ENCODE measurements around the gene COPZ1. TPM values are rescaled to one million over a fixed set of nuclear protein-coding genes. Genes with fewer than 3 reads are reported as not detected.
A peak's percentile ranks its signal among the peaks of the same experiment; 100 is the strongest.

The COPZ1 gene
- polyA plus RNA-seq, 1 donor from 2014 or later, result 135 TPM

DNA sequence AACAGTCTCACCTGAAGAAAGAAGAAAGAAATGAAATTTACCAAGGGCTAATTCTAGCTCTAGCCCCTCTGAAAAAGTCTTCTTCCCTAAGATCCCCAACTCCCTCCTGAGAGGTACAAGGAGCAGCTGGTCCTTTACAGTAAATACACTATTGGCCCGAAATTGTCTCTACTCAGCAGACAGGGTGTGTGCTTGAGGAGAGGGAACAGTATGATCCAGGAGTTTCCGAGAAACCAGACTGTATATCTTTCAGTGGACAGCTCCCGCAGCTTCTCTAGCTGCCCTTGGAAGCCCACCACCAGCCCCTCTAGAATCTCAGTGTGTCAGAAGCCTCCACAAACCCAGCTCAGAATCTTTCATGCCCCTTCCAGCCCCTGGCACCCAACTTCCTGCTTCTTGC, 31.3 kb downstream of the COPZ1 start:
- Mint-ChIP-seq H3K27me3 (no peaks in the 10 kb centered on the region), H3K4me1 (peaks cover 0 to 3% (median 1%) of the 10 kb centered on the region in 3 donors), H3K4me3 (peak overlapping the region in 1 of 4 donors; percentile 13)

DNA sequence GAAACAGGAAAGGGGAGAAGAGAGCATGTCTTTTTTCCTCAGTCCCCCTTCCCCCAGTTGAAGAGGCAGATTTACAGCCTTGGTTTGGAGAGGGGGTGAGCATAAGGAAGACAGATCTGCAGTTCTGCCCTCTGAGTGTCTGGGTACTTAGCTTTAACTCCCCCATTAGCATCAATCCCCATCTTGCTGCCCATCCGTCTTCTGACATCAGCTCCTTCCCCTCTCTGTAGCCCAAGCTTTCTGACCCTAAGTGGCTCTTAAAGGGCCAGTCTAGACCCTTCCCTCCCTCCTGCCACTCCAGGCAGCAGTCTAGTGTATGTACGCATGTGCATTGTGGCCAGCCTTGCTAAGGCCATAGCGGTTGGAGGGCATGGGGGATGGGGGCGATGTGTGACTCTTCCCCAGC, 32.0 kb downstream of the COPZ1 start:
- H3K27me3 Mint-ChIP-seq, result no peaks in the 10 kb centered on the region
- H3K27ac Mint-ChIP-seq, result no peak overlapping the region
- H3K4me3 Mint-ChIP-seq, result peak overlapping the region in 1 of 4 donors; percentile 13
- H3K4me1 Mint-ChIP-seq, result peaks cover 0 to 3% (median 1%) of the 10 kb centered on the region in 3 donors
- H3K36me3 Mint-ChIP-seq, result no peaks in the 10 kb centered on the region
- no peaks in the 10 kb centered on the region for H3K9me3 Mint-ChIP-seq

More for the DNA sequence above, 31.3 kb downstream of the COPZ1 start:
- H3K9me3 Mint-ChIP-seq, result no peaks in the 10 kb centered on the region
- no peak overlapping the region for H3K27ac Mint-ChIP-seq
- H3K36me3 Mint-ChIP-seq, result no peaks in the 10 kb centered on the region

- Mint-ChIP-seq H3K4me1 (peaks cover 0 to 3% (median 1%) of the 10 kb centered on the region in 3 donors), H3K4me3 (no peak overlapping the region), H3K9me3 (no peaks in the 10 kb centered on the region), H3K36me3 (no peaks in the 10 kb centered on the region), H3K27ac (no peak overlapping the region), H3K27me3 (no peaks in the 10 kb centered on the region)
Observed at GRCh38 chr12:54357506-54358190, 32.7 kb downstream of the COPZ1 start.

DNA sequence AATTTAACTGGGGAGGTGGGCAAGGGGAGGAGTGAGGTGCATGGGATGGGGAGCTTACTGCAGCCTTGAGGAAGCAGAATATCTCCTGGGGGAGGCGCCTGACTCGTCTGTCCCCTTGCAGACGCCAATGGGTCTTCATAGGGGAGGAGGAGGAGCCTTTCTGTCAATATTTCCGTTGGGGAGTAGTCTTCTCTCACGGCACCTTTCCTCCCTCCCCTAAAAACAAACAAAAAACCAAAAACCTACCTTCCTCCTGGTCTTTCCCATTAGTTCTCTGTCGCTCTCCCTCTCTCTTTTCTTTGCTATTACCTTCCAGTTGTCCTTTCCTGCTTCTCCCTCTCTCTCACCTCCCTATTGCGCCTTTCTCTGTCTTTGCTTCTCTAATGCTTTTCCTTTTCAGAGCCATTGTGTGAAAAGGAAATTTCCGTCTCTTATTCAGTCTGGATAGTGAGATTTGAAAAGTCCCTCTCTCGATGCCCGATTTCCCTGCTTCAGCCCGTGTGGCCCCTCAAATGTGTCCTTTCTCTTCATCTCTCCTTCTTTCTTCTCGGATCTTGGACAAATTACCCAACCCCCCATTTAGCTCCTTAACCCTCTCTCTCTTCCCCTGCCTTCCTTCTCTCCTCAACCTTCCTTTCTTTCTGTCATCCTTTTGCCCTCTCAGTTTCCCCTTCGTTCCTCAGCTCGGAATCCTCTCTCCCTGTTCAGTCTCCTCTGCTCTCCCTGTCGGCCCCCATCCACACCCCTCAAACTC, 33.4 kb downstream of the COPZ1 start:
- H3K36me3 Mint-ChIP-seq, result no peaks in the 10 kb centered on the region
- no peaks in the 10 kb centered on the region for H3K27me3 Mint-ChIP-seq
- H3K9me3 Mint-ChIP-seq, result no peaks in the 10 kb centered on the region
- H3K4me3 Mint-ChIP-seq, result no peak overlapping the region
- H3K27ac Mint-ChIP-seq, result no peak overlapping the region
- H3K4me1 Mint-ChIP-seq, result peaks cover 0 to 3% (median 1%) of the 10 kb centered on the region in 3 donors

- Mint-ChIP-seq H3K27me3 (no peaks in the 10 kb centered on the region), H3K9me3 (no peaks in the 10 kb centered on the region), H3K4me1 (peaks cover under 1 to 3% (median 1%) of the 10 kb centered on the region in 3 donors), H3K27ac (no peak overlapping the region), H3K36me3 (no peaks in the 10 kb centered on the region), H3K4me3 (no peak overlapping the region)
Observed at GRCh38 chr12:54358945-54359761, 34.2 kb downstream of the COPZ1 start.

DNA sequence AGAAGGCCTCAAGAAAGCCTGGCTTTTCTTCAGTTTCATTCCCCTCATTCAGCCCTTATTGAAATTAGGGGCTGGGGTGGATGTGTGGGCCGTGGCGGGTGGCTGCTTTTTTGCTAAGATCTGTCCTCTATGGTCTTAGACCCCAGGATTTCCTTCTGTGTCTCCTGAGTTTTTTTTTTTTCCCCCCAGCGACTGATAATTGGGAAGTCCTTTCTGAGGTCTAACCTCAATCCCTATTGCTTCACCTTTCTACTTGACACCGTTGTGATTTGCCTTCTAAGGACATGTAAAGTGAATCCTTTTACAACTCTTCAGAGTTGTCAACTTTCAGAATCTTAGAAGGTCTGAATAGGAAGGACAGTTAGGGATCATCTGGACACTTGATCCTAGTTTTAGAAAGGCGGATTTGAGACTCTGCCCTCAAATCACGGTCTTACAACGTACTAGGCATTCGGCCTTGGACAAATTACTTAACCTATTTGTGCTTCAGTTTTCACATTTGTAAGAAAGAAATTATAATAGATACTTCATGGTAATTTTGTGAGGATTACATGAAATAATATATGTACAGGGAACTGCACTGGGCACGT, 34.9 kb downstream of the COPZ1 start:
- Mint-ChIP-seq H3K4me1 (peaks cover 6 to 8% (median 7%) of the 10 kb centered on the region in 3 donors), H3K27ac (peak overlapping the region in 1 of 3 donors; percentile 43), H3K27me3 (no peaks in the 10 kb centered on the region), H3K36me3 (no peaks in the 10 kb centered on the region), H3K4me3 (peak overlapping the region in 1 of 4 donors; percentile 67), H3K9me3 (no peaks in the 10 kb centered on the region)

DNA sequence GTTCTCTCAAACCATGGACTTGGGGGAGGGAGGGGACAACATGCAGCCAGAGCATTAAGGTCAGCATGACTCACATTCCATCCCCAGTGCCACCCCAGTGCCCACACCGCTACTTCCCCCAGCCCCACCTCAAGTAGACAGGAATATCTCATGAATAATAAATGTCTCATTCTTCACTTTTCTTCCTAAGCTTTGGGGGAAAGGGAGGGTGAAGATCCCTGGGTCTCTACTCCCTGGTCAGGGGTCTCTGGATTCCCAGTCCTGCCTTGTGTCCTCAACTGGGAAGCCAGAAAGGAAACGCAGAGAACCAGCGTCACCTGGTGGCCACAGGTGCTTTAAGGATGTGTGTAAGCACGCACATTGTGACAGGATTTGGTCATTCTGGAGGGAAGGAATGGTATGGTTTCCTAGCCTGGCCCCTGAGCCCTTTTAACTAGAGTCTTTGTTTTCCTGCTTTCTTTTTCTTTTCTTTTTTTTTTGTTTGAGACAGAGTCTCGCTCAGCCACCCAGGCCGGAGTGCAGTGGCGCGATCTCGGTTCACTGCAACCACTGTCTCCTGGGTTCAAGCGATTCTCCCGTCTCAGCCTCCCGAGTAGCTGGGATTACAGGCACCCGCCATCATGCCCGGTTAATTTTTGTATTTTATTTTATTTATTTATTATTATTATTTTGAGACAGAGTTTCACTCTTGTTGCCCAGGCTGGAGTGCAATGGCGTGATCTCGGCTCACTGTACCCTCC, 36.0 kb downstream of the COPZ1 start:
- no peaks in the 10 kb centered on the region for H3K36me3 Mint-ChIP-seq

GRCh38 chr12:54363047-54363446, 38.1 kb downstream of the COPZ1 start:
- no peaks in the 10 kb centered on the region for H3K27me3 Mint-ChIP-seq
- peaks cover 7 to 16% (median 9%) of the 10 kb centered on the region in 3 donors for H3K4me1 Mint-ChIP-seq
- no peaks in the 10 kb centered on the region for H3K36me3 Mint-ChIP-seq
- H3K4me3 Mint-ChIP-seq, result no peak overlapping the region
- no peaks in the 10 kb centered on the region for H3K9me3 Mint-ChIP-seq
- peak overlapping the region in 1 of 3 donors; percentile 86 for H3K27ac Mint-ChIP-seq

More for the DNA sequence above, 36.0 kb downstream of the COPZ1 start:
- Mint-ChIP-seq H3K27me3 (no peaks in the 10 kb centered on the region), H3K4me3 (peak overlapping the region in 3 of 4 donors; percentile 39 to 71 (median 58)), H3K27ac (peak overlapping the region in 1 of 3 donors; percentile 43), H3K9me3 (no peaks in the 10 kb centered on the region), H3K4me1 (peaks cover 6 to 8% (median 7%) of the 10 kb centered on the region in 3 donors)

- no peak overlapping the region for H3K4me3 Mint-ChIP-seq
- H3K4me1 Mint-ChIP-seq, result peaks cover 11 to 21% (median 15%) of the 10 kb centered on the region in 3 donors
- H3K36me3 Mint-ChIP-seq, result no peaks in the 10 kb centered on the region
- H3K27me3 Mint-ChIP-seq, result no peaks in the 10 kb centered on the region
- no peaks in the 10 kb centered on the region for H3K9me3 Mint-ChIP-seq
- H3K27ac Mint-ChIP-seq, result peak overlapping the region in 1 of 3 donors; percentile 86
Observed at GRCh38 chr12:54363618-54364017, 38.7 kb downstream of the COPZ1 start.

DNA sequence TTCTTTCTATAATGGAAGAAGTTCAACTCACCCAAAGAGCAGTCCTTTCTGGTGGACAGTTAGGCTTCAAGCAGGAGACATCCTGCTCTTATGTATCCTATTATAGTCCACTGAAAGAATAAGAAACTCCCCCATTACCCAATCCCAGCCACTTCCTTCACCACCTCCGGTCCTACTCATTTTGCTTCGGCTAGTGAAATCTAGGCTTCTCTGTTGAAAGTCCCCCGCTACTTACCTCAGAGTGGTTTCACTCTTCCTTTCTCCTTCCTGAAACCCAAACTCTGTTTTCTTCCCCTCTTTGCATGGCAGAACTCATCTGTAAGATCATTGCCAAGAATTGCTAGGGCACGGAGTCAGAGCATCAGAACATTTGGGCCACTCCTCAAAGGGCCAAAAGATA, 39.5 kb downstream of the COPZ1 start, which contains the start of gene GPR84:
GPR84 (minus strand) TSS at position 74 of the 400 bp plus-strand sequence. CDS start 635 bp downstream, outside the sequence.
- peaks cover 18 to 25% (median 19%) of the 10 kb centered on the region in 3 donors for H3K4me1 Mint-ChIP-seq
- H3K9me3 Mint-ChIP-seq, result no peaks in the 10 kb centered on the region
- H3K27me3 Mint-ChIP-seq, result no peaks in the 10 kb centered on the region
- H3K4me3 Mint-ChIP-seq, result peak within 1 kb of the TSS in 2 of 4 donors; percentile 5 to 9
- peak within 1 kb of the TSS in 2 of 3 donors; percentile 2 to 86 for H3K27ac Mint-ChIP-seq
- H3K36me3 Mint-ChIP-seq, result no peaks in the 10 kb centered on the region

GRCh38 chr12:54368025-54368708, 43.2 kb downstream of the COPZ1 start:
- Mint-ChIP-seq H3K36me3 (no peaks in the 10 kb centered on the region), H3K9me3 (no peaks in the 10 kb centered on the region), H3K4me3 (peak overlapping the region; percentile 1 to 91 (median 65)), H3K27me3 (no peaks in the 10 kb centered on the region), H3K4me1 (peaks cover 16 to 25% (median 19%) of the 10 kb centered on the region in 3 donors), H3K27ac (peak overlapping the region in 1 of 3 donors; percentile 4)

DNA sequence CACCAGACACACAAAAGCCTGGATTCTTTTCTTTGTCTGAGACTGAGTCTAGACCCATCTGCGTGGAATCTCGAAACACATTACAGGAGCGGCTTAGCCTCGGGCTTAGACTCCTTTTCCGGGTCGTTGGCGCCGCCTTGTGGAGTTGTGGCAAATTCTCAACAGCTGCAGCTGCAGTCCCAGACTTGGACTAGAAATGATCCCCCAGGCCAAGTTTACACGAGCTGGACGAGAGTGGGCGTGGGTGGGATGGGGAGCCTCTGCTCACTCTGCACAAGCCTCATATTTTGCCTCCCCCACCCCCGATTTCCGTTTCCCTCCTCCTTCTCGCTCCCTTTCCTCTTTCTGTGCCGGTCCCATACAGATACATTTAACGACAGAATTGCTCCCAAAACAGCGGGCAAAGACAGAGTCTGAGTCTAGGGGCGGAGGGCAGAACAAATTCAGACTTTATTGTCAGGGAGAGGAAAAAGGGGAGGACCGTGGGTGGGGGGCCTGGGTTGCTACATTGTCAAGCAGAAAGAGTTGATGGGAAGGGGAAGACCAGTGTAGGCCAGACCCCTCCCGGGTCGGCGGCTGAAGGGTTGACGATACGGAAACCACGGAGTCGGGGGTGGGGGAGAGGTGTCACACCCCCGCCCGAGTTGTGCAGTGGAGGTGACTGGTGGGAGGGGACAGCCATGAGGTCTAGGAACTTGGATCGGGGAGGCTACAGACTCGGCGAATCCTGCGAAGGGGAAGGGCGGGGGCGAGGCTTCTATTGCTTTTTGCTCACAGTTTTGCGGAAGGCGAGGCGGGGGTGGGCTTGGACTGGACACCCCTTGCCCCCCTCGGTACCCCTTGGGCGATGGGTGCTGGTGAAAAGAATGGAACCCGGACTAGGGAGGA, 44.0 kb downstream of the COPZ1 start:
- Mint-ChIP-seq H3K9me3 (no peaks in the 10 kb centered on the region), H3K4me3 (peak overlapping the region; percentile 1 to 91 (median 66)), H3K27me3 (no peaks in the 10 kb centered on the region), H3K36me3 (no peaks in the 10 kb centered on the region), H3K27ac (peak overlapping the region in 2 of 3 donors; percentile 4 to 83), H3K4me1 (peaks cover 16 to 25% (median 19%) of the 10 kb centered on the region in 3 donors)

Data from IgD-negative memory B cell (primary cell).